WTC11 (cell line): Measurements from ENCODE around the gene MAB21L4. TPM values are rescaled to one million over a fixed set of nuclear protein-coding genes. Genes with fewer than 3 reads are reported as not detected.

Experiments used
- ATAC-seq: fragments of 200-7000 bp; cut with Tn5 transposase; 2 replicates; pipeline ENCODE4 v1.10.0; 2021; ENCODE audit warnings: mild to moderate bottlenecking, moderate library complexity
- CTCF ChIA-PET: fragments of 300-600 bp; sonication (Branson Sonifier 250); formaldehyde crosslinking; loops from one replicate; lab custom pipeline; 2021; ENCODE audit warnings: antibody characterized with exemption; lab: Charles Lee
- POLR2A ChIA-PET: fragments of 350-600 bp; sonication (Branson Sonifier 250); formaldehyde crosslinking; loops from one replicate; lab custom pipeline; 2021; ENCODE audit warnings: antibody characterized with exemption; lab: Charles Lee
- DNase-seq: peaks from one replicate; pipeline ENCODE4 v3.0.0; 2021; ENCODE audit warnings: low spot score
- H3K27ac Mint-ChIP-seq: 2 replicates; pipeline ENCODE4 v1.8.0; 2021; ENCODE audit warnings: mixed read lengths
- H3K27me3 Mint-ChIP-seq: 2 replicates; pipeline ENCODE4 v1.8.0; 2021; ENCODE audit warnings: low read depth, mild to moderate bottlenecking, moderate library complexity, mixed read lengths
- H3K36me3 Mint-ChIP-seq: 2 replicates; pipeline ENCODE4 v1.8.0; 2021; ENCODE audit warnings: mixed read lengths
- H3K4me1 Mint-ChIP-seq: 2 replicates; pipeline ENCODE4 v1.8.0; 2022; ENCODE audit warnings: mixed read lengths
- H3K4me3 Mint-ChIP-seq: 2 replicates; pipeline ENCODE4 v1.8.0; 2021; ENCODE audit warnings: mild to moderate bottlenecking, moderate library complexity, mixed read lengths
- H3K9me3 Mint-ChIP-seq: 2 replicates; pipeline ENCODE4 v1.8.0; 2021; ENCODE audit warnings: mixed read lengths
- CBFB ChIP-seq: sonication (generic); formaldehyde crosslinking; IDR thresholded peaks from 2 replicates; pipeline ENCODE4 v1.8.1; 2022; ENCODE audit warnings: mild to moderate bottlenecking, low read depth, missing genetic modification reagents
- ESRRA ChIP-seq: sonication (generic); formaldehyde crosslinking; IDR thresholded peaks from 2 replicates; pipeline ENCODE4 v1.8.1; 2022; ENCODE audit warnings: mild to moderate bottlenecking, missing genetic modification reagents, borderline replicate concordance
- FOXJ3 ChIP-seq: sonication (generic); formaldehyde crosslinking; IDR thresholded peaks from 2 replicates; pipeline ENCODE4 v1.9.0; 2021; ENCODE audit warnings: missing genetic modification reagents, mild to moderate bottlenecking, borderline replicate concordance
- JAZF1 ChIP-seq: fragments of 250-450 bp; sonication (Bioruptor Pico); IDR thresholded peaks from 2 replicates; pipeline ENCODE4 v1.9.0; 2021; ENCODE audit warnings: moderate library complexity, mild to moderate bottlenecking, inconsistent platforms
- KAT7 ChIP-seq: sonication (generic); formaldehyde crosslinking; IDR thresholded peaks from 2 replicates; pipeline ENCODE4 v1.8.1; 2023; ENCODE audit warnings: missing genetic modification reagents, mild to moderate bottlenecking, borderline replicate concordance
- NR2C2 ChIP-seq: sonication (generic); formaldehyde crosslinking; IDR thresholded peaks from 2 replicates; pipeline ENCODE4 v1.8.0; 2022; ENCODE audit warnings: mild to moderate bottlenecking, missing genetic modification reagents
- RORB ChIP-seq: fragments of 250-450 bp; sonication (Bioruptor Pico); IDR thresholded peaks from 2 replicates; pipeline ENCODE4 v1.9.0; 2021; ENCODE audit warnings: mild to moderate bottlenecking
- SMAD4 ChIP-seq: sonication (generic); formaldehyde crosslinking; IDR thresholded peaks from 2 replicates; pipeline ENCODE4 v1.8.0; 2022; ENCODE audit warnings: mild to moderate bottlenecking, missing genetic modification reagents
- SP1 ChIP-seq: sonication (generic); formaldehyde crosslinking; conservative IDR thresholded peaks from 2 replicates; pipeline ENCODE4 v1.8.1; 2022; ENCODE audit warnings: missing genetic modification reagents
- TCF7 ChIP-seq: sonication (generic); formaldehyde crosslinking; IDR thresholded peaks from 2 replicates; pipeline ENCODE4 v1.8.0; 2022; ENCODE audit warnings: mild to moderate bottlenecking, low read depth, missing genetic modification reagents, moderate library complexity
- ZNF121 ChIP-seq: sonication (generic); formaldehyde crosslinking; IDR thresholded peaks from 2 replicates; pipeline ENCODE4 v1.8.0; 2023; ENCODE audit warnings: missing genetic modification reagents
- total RNA-seq: library from RNA; stranded (reverse); gene quantifications from 3 replicates; pipeline ENCODE4 v1.2.3, GENCODE V29; 2021
- TF ChIP-seq, protein P1 (sequence below): sonication (generic); formaldehyde crosslinking; IDR thresholded peaks from 2 replicates; pipeline ENCODE4 v1.8.1; 2022; ENCODE audit warnings: low read depth, missing genetic modification reagents, borderline replicate concordance
- TF ChIP-seq, protein P2 (sequence below): sonication (generic); formaldehyde crosslinking; conservative IDR thresholded peaks from 2 replicates; pipeline ENCODE4 v1.8.1; 2023; ENCODE audit warnings: mild to moderate bottlenecking, low read depth, missing genetic modification reagents, moderate library complexity
- TF ChIP-seq, protein P3 (sequence below): sonication (generic); formaldehyde crosslinking; IDR thresholded peaks from 2 replicates; pipeline ENCODE4 v1.8.0; 2023; ENCODE audit warnings: missing genetic modification reagents
- TF ChIP-seq, protein P4 (sequence below): sonication (generic); formaldehyde crosslinking; IDR thresholded peaks from 2 replicates; pipeline ENCODE4 v1.8.0; 2022; ENCODE audit warnings: missing genetic modification reagents
- TF ChIP-seq, protein P5 (sequence below): fragments of 250-450 bp; sonication (Bioruptor Pico); IDR thresholded peaks from 2 replicates; pipeline ENCODE4 v1.9.0; 2021; ENCODE audit warnings: mild to moderate bottlenecking

The MAB21L4 gene
- total RNA-seq, 1 experiment from 2014 or later, result not detected

DNA sequence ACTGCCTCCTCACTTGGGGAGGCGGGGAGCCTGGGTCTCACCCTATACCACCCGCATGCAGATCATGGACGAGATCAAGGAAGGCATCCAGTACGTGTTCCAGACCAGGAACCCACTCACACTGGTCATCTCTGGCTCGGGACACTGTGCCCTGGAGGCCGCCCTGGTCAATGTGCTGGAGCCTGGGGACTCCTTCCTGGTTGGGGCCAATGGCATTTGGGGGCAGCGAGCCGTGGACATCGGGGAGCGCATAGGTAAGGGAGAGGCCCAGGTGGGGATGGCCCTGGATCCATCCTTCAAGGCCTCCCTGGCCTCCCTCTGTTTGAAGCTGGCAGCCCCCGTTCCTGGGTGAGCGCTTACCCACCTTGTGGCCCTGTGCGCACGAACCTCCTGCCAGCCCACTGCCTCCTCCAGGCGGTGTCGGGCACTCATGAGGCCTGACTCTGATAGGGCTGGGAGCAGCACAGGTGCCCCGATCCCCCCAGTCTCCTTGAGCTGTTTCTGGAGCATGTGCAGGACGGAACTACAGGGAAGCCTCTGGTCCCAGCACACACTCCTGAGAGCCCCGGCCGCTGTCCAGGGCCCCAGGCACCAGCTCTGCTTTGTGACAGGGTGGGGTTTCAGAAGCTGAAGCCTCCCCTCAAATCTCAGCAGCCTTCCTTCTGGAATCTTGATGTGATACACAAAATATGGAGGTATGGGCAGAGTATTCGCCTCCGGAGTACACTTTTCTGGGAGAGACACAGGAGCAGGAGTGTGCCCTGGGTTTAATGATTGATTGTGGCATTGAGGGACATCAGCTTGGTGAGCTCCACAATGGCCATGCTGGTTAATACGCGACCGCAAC is 26.6 kb downstream of the MAB21L4 start:
- no peaks in the 10 kb centered on the region for H3K4me1 Mint-ChIP-seq
- H3K36me3 Mint-ChIP-seq, result no peaks in the 10 kb centered on the region
- H3K4me3 Mint-ChIP-seq, result no peak overlapping the region
- H3K9me3 Mint-ChIP-seq, result no peaks in the 10 kb centered on the region
- no peaks in the 10 kb centered on the region for H3K27me3 Mint-ChIP-seq
- no peak for ATAC-seq
- DNase-seq, result no peak
- CTCF ChIA-PET, result interaction anchor here (1.0 to 1.9 kb wide), 2 partner anchors 18 to 45 kb away, joined by 3 to 4 read pairs; no protein-coding TSS in a partner anchor
- H3K27ac Mint-ChIP-seq, result no peak overlapping the region
- TF ChIP-seq, protein P1, sequence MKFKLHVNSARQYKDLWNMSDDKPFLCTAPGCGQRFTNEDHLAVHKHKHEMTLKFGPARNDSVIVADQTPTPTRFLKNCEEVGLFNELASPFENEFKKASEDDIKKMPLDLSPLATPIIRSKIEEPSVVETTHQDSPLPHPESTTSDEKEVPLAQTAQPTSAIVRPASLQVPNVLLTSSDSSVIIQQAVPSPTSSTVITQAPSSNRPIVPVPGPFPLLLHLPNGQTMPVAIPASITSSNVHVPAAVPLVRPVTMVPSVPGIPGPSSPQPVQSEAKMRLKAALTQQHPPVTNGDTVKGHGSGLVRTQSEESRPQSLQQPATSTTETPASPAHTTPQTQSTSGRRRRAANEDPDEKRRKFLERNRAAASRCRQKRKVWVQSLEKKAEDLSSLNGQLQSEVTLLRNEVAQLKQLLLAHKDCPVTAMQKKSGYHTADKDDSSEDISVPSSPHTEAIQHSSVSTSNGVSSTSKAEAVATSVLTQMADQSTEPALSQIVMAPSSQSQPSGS (CRISPR knock-in tag), result no peak
- TF ChIP-seq, protein P2, sequence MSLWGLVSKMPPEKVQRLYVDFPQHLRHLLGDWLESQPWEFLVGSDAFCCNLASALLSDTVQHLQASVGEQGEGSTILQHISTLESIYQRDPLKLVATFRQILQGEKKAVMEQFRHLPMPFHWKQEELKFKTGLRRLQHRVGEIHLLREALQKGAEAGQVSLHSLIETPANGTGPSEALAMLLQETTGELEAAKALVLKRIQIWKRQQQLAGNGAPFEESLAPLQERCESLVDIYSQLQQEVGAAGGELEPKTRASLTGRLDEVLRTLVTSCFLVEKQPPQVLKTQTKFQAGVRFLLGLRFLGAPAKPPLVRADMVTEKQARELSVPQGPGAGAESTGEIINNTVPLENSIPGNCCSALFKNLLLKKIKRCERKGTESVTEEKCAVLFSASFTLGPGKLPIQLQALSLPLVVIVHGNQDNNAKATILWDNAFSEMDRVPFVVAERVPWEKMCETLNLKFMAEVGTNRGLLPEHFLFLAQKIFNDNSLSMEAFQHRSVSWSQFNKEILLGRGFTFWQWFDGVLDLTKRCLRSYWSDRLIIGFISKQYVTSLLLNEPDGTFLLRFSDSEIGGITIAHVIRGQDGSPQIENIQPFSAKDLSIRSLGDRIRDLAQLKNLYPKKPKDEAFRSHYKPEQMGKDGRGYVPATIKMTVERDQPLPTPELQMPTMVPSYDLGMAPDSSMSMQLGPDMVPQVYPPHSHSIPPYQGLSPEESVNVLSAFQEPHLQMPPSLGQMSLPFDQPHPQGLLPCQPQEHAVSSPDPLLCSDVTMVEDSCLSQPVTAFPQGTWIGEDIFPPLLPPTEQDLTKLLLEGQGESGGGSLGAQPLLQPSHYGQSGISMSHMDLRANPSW (CRISPR knock-in tag), result no peak
- TF ChIP-seq, protein P3, sequence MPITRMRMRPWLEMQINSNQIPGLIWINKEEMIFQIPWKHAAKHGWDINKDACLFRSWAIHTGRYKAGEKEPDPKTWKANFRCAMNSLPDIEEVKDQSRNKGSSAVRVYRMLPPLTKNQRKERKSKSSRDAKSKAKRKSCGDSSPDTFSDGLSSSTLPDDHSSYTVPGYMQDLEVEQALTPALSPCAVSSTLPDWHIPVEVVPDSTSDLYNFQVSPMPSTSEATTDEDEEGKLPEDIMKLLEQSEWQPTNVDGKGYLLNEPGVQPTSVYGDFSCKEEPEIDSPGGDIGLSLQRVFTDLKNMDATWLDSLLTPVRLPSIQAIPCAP (CRISPR knock-in tag), result no peak
- TF ChIP-seq RORB (no peak), ZNF121 (CRISPR knock-in tag) (no peak), FOXJ3 (CRISPR knock-in tag) (no peak), KAT7 (CRISPR knock-in tag) (no peak), SP1 (CRISPR knock-in tag) (no peak), JAZF1 (no peak), ESRRA (CRISPR knock-in tag) (no peak), SMAD4 (CRISPR knock-in tag) (no peak)
- TF ChIP-seq, protein P4, sequence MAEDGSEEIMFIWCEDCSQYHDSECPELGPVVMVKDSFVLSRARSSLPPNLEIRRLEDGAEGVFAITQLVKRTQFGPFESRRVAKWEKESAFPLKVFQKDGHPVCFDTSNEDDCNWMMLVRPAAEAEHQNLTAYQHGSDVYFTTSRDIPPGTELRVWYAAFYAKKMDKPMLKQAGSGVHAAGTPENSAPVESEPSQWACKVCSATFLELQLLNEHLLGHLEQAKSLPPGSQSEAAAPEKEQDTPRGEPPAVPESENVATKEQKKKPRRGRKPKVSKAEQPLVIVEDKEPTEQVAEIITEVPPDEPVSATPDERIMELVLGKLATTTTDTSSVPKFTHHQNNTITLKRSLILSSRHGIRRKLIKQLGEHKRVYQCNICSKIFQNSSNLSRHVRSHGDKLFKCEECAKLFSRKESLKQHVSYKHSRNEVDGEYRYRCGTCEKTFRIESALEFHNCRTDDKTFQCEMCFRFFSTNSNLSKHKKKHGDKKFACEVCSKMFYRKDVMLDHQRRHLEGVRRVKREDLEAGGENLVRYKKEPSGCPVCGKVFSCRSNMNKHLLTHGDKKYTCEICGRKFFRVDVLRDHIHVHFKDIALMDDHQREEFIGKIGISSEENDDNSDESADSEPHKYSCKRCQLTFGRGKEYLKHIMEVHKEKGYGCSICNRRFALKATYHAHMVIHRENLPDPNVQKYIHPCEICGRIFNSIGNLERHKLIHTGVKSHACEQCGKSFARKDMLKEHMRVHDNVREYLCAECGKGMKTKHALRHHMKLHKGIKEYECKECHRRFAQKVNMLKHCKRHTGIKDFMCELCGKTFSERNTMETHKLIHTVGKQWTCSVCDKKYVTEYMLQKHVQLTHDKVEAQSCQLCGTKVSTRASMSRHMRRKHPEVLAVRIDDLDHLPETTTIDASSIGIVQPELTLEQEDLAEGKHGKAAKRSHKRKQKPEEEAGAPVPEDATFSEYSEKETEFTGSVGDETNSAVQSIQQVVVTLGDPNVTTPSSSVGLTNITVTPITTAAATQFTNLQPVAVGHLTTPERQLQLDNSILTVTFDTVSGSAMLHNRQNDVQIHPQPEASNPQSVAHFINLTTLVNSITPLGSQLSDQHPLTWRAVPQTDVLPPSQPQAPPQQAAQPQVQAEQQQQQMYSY (CRISPR knock-in tag), result no peak
- POLR2A ChIA-PET, result no interaction called here

DNA sequence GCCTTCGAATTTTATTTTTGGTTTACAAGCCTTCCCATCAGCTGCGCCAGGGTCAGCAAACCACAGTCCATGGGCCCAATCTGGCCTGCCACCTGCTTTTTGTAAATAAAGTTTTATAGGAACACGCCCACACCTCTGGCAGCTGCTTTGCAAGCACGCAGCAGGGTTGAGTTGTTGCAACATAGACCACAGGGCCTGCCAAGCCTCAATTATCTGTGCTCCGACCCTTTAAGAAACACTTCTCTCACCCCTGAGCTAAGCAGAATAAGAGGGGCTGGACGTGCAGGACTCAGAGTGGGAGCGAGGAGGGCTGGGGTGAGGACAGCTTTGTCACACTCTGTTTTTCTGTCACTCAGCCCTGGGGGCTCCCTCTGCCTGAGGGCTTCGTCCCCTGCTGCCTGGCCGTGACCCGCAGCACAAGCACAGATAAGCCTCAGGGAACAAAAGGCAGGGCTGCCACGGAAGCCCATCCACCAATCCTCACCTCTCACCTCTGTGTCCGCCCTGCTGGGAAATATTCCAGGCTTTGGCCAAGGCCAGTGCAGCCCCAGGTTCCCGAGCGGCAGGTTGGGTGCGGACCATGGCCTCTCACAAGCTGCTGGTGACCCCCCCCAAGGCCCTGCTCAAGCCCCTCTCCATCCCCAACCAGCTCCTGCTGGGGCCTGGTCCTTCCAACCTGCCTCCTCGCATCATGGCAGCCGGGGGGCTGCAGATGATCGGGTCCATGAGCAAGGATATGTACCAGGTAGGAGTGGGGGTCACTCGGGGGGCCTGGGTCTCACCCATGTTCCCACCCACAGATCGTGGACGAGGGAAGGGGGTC is 27.5 kb downstream of the MAB21L4 start, which contains the start of gene AGXT:
Gene AGXT (plus strand): TSS at position 539 of the 823 bp plus-strand sequence. CDS start 42 bp downstream, at position 581.
- H3K4me1 Mint-ChIP-seq, result no peaks in the 10 kb centered on the region
- no peak for DNase-seq
- H3K27me3 Mint-ChIP-seq, result no peaks in the 10 kb centered on the region
- no peak within 1 kb of the TSS for H3K4me3 Mint-ChIP-seq
- no peaks in the 10 kb centered on the region for H3K9me3 Mint-ChIP-seq
- no peaks in the 10 kb centered on the region for H3K36me3 Mint-ChIP-seq
- ChIA-PET POLR2A (no interaction called here), CTCF (interaction anchor here (1.0 to 1.9 kb wide), 2 partner anchors 17 to 46 kb away, joined by 3 to 4 read pairs; no protein-coding TSS in a partner anchor)
- H3K27ac Mint-ChIP-seq, result no peak within 1 kb of the TSS
- ATAC-seq, result no peak
- TF ChIP-seq, protein P5, sequence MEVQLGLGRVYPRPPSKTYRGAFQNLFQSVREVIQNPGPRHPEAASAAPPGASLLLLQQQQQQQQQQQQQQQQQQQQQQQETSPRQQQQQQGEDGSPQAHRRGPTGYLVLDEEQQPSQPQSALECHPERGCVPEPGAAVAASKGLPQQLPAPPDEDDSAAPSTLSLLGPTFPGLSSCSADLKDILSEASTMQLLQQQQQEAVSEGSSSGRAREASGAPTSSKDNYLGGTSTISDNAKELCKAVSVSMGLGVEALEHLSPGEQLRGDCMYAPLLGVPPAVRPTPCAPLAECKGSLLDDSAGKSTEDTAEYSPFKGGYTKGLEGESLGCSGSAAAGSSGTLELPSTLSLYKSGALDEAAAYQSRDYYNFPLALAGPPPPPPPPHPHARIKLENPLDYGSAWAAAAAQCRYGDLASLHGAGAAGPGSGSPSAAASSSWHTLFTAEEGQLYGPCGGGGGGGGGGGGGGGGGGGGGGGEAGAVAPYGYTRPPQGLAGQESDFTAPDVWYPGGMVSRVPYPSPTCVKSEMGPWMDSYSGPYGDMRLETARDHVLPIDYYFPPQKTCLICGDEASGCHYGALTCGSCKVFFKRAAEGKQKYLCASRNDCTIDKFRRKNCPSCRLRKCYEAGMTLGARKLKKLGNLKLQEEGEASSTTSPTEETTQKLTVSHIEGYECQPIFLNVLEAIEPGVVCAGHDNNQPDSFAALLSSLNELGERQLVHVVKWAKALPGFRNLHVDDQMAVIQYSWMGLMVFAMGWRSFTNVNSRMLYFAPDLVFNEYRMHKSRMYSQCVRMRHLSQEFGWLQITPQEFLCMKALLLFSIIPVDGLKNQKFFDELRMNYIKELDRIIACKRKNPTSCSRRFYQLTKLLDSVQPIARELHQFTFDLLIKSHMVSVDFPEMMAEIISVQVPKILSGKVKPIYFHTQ (CRISPR knock-in tag), result no peak
- TF ChIP-seq, protein P4 (CRISPR knock-in tag), result no peak
- TF ChIP-seq ESRRA (CRISPR knock-in tag) (no peak), TCF7 (CRISPR knock-in tag) (no peak), CBFB (CRISPR knock-in tag) (no peak), NR2C2 (no peak)
